Heart left ventricle (tissue), 16 donors: ENCODE results near the gene MICOS13. TPM values are rescaled to one million over a fixed set of nuclear protein-coding genes. Genes with fewer than 3 reads are reported as not detected.

ENCODE experiments used
- ATAC-seq, 4 donors: fragments of 200-7000 bp; cut with Tn5 transposase; one replicate each; pipeline ENCODE4 v1.9.1; 2020 to 2022; ENCODE audit warnings: moderate library complexity in 4 of 4, mild to moderate bottlenecking in 3 of 4, moderate number of reproducible peaks in 1 of 4
- DNase-seq, 5 donors: peaks; one replicate each; pipeline ENCODE4 v3.0.0-alpha.2; 2020
- H3K27ac ChIP-seq, 12 donors: fragments of 200-600 bp; sonication (generic) in 4 of 12; one replicate each; pipeline versions ENCODE4 v1.5.0 to v1.8.0; 2016 to 2022; ENCODE audit warnings: mild to moderate bottlenecking in 2 of 12
- H3K27me3 ChIP-seq, 9 donors: fragments of 200-600 bp; sonication (generic) in 2 of 9; one replicate each; pipeline versions ENCODE4 v1.5.1 to v1.8.0; 2016 to 2022; ENCODE audit warnings: mild to moderate bottlenecking in 3 of 9
- H3K36me3 ChIP-seq, 9 donors: fragments of 200-600 bp; sonication (generic) in 2 of 9; one replicate each; pipeline versions ENCODE4 v1.5.0 to v1.8.0; 2018 to 2022; ENCODE audit warnings: mild to moderate bottlenecking in 2 of 9
- H3K4me1 ChIP-seq, 12 donors: fragments of 200-600 bp; sonication (generic) in 4 of 12; one replicate each; pipeline versions ENCODE4 v1.5.0 to v1.8.0; 2016 to 2022; ENCODE audit warnings: mild to moderate bottlenecking in 3 of 12
- H3K4me3 ChIP-seq, 12 donors: fragments of 200-600 bp; sonication (generic) in 4 of 12; one replicate each; pipeline versions ENCODE4 v1.5.0 to v1.8.0; 2017 to 2022; ENCODE audit warnings: mild to moderate bottlenecking in 9 of 12, moderate library complexity in 4 of 12
- H3K9me3 ChIP-seq, 12 donors: fragments of 200-600 bp; sonication (generic) in 4 of 12; one replicate each; pipeline versions ENCODE4 v1.5.0 to v1.8.0; 2016 to 2022; ENCODE audit warnings: mild to moderate bottlenecking in 1 of 12
- CTCF ChIP-seq, 12 donors: fragments of 200-600 bp; sonication (generic) in 4 of 12; IDR thresholded peaks; one replicate each; pipeline versions ENCODE4 v1.5.0 to v1.8.0; 2018 to 2022; ENCODE audit warnings: antibody characterized with exemption in 12 of 12, mild to moderate bottlenecking in 5 of 12
- POLR2A ChIP-seq, 2 donors: fragments of 450-650 bp; IDR thresholded peaks; one replicate each; pipeline ENCODE4 v1.6.1; 2017; ENCODE audit warnings: antibody characterized with exemption in 2 of 2, mild to moderate bottlenecking in 2 of 2, moderate library complexity in 2 of 2
- WGBS, 4 donors: extraction: QIAGEN DNeasy Blood & Tissue Kit in 2 of 4; methylation state at CpG; one replicate each; pipeline versions ENCODE4 v1.1.5 to v1.1.7; 2013 to 2018; 5-methylcytosine and 5-hydroxymethylcytosine counted together
- intact Hi-C, 10 donors: fragments of 100-400 bp; cut with DNase I; formaldehyde crosslinking; loops; one replicate each; pipeline versions ENCODE4 v1.11.1 to v1.14.2; 2022
- polyA plus RNA-seq, 2 donors: library from polyadenylated mRNA; stranded (reverse); fragments of 200-250 nt; gene quantifications; one replicate each; pipeline ENCODE4 v1.2.3, GENCODE V29; 2013
- total RNA-seq, 9 donors: library from RNA; depleted of rRNA in 2 of 9; stranded (reverse); fragments of >200 nt in 2 of 9; fragmentation: NEBNext Ultra II Directional in 3 of 9; extraction: Animal tissue kit (Norgen Biotek cat#: 25700) in 3 of 9; gene quantifications; one replicate each; pipeline versions ENCODE4 v1.1.0 to v1.2.4, GENCODE V29; 2016 to 2023
- donor health status: ischemic (EF 13 %, LVEDD 7.1; RV severe dilation, severe dysfunction).
- donor health status: healthy with polysubstance abuse.
- donor health status: DM: no; HTN: yes; CAD: no.
- donor health status: DM: no; HTN: no; CAD: no.
- donor health status: ischemic (EF 25% LVEDD 6.9; RV normal size, moderate dysfunction).
- donor health status: ischemic (EF 25% LVEDD 5.7; RV mildly dilated, moderate dysfunction).
- donor health status: healthy.
- donor health status: DM: yes; HTN: yes; CAD: no.
- donor health status: ischemic (EF 35%, LVEDD 5.7; RV mildly dilated, moderate dysfunction).
- donor health status: nonischemic (EF 11% LVEDD 7.7; RV severe dilation, severe dysfunction).
- donor health status: DM: yes; HTN: yes; CAD: no.
- donor health status: PGD.
- donor health status: ischemic (EF 29% LVEDD 5.4; RV normal size, mild dysfunction).
- donor health status: nonischemic (EF 23%, LVEDD 6.1; RV moderate dilation, normal function).

MICOS13 gene
- total and polyA plus RNA-seq, 11 donors: 103 to 435 (median 142) TPM

- Histone ChIP-seq H3K4me3 (no peak overlapping the region), H3K36me3 (peaks cover 0 to 82% (median 77%) of the 10 kb centered on the region in 9 donors), H3K27me3 (no peaks in the 10 kb centered on the region), H3K9me3 (no peaks in the 10 kb centered on the region), H3K4me1 (peaks cover 0 to 4% (median 0%) of the 10 kb centered on the region in 12 donors), H3K27ac (no peak overlapping the region)
- no peak for TF ChIP-seq CTCF (IDR thresholded peaks at IDR 0.05)
- no peak for TF ChIP-seq POLR2A (IDR thresholded peaks at IDR 0.05)
- 84 to 98% (median 92%) methylated on average over 2 to 8 of the region's 8 CpGs for WGBS, 4 donors
- DNase-seq (no peak), ATAC-seq (no peak)
- intact Hi-C loops: no loop called here
Measured at GRCh38 chr19:5711025-5711424, 30.7 kb upstream of the MICOS13 start.

- no peak for DNase-seq
- peak in 2 of 4 donors; percentile 5 to 6 for ATAC-seq
- no peaks in the 10 kb centered on the region for H3K9me3 ChIP-seq
- no peaks in the 10 kb centered on the region for H3K4me1 ChIP-seq
- TF ChIP-seq CTCF (IDR thresholded peaks at IDR 0.05) (no peak), POLR2A (IDR thresholded peaks at IDR 0.05) (no peak)
- intact Hi-C loops: no loop called here
- H3K4me3 ChIP-seq: no peak overlapping the region
- peaks cover 6 to 99% (median 95%) of the 10 kb centered on the region in 9 donors for H3K36me3 ChIP-seq
- 92 to 95% (median 94%) methylated on average over 19 to 37 of the region's 37 CpGs for WGBS, 4 donors
- no peak overlapping the region for H3K27ac ChIP-seq
- H3K27me3 ChIP-seq: no peaks in the 10 kb centered on the region
Measured at GRCh38 chr19:5707576-5708575, 27.6 kb upstream of the MICOS13 start.

- Histone ChIP-seq H3K36me3 (peaks cover 6 to 91% (median 87%) of the 10 kb centered on the region in 9 donors), H3K4me3 (no peak overlapping the region), H3K9me3 (no peaks in the 10 kb centered on the region), H3K4me1 (no peaks in the 10 kb centered on the region), H3K27me3 (no peaks in the 10 kb centered on the region), H3K27ac (no peak overlapping the region)
- TF ChIP-seq POLR2A (IDR thresholded peaks at IDR 0.05) (no peak), CTCF (IDR thresholded peaks at IDR 0.05) (no peak)
- DNase-seq (no peak), ATAC-seq (peak in 1 of 4 donors; percentile 4)
- 92 to 96% (median 95%) methylated on average over 30 to 35 of the region's 35 CpGs for WGBS, 4 donors
- intact Hi-C loops: no loop called here
Measured at GRCh38 chr19:5706876-5707573, 26.7 kb upstream of the MICOS13 start.

GRCh38 chr19:5705552-5705951 lies 25.2 kb upstream of the MICOS13 start:
- H3K4me3 ChIP-seq: no peak overlapping the region
- no peaks in the 10 kb centered on the region for H3K4me1 ChIP-seq
- no peaks in the 10 kb centered on the region for H3K27me3 ChIP-seq
- no peaks in the 10 kb centered on the region for H3K9me3 ChIP-seq
- DNase-seq: no peak
- intact Hi-C loops: no loop called here
- no peak overlapping the region for H3K27ac ChIP-seq
- 84 to 92% (median 87%) methylated on average over 10 to 16 of the region's 16 CpGs for WGBS, 4 donors
- no peak for TF ChIP-seq POLR2A (IDR thresholded peaks at IDR 0.05)
- no peak for TF ChIP-seq CTCF (IDR thresholded peaks at IDR 0.05)
- ATAC-seq: no peak
- peaks cover 6 to 85% (median 79%) of the 10 kb centered on the region in 9 donors for H3K36me3 ChIP-seq
